Endothelial cell of hepatic sinusoid (primary cell): Measurements from ENCODE around the gene SAMD4A.
"Not testable (repeated sequence)": the region's sequence is repeated elsewhere in the genome, so short reads cannot be mapped to it uniquely, and the experiment has no call there.

ENCODE experiments used
- in situ Hi-C: cut with HindIII; loops from 2 replicates; pipeline ENCODE4 v1.10.0; 2017; ENCODE audit warnings: low sequenced_read_pairs

Gene SAMD4A

DNA sequence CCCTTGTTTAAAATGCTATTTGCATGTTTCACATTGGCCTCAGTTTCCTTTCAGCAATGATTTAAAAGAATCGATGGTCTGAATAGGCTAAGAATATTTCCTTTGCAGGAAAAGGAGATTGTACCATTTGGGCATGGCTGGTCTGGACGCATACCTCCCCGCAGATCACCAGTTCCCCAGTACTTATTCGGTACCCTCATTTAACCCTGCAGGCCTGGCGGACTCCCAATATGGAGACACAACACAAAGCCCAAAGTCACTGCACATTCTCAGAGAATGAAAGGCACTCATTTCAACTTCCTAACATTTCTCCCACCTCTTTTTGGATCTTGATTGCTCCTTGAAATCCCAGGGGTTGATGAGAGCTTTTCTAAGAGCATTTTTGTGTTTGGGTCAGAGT is 182.8 kb downstream of the SAMD4A start:
- in situ Hi-C loops = no loop called here

DNA sequence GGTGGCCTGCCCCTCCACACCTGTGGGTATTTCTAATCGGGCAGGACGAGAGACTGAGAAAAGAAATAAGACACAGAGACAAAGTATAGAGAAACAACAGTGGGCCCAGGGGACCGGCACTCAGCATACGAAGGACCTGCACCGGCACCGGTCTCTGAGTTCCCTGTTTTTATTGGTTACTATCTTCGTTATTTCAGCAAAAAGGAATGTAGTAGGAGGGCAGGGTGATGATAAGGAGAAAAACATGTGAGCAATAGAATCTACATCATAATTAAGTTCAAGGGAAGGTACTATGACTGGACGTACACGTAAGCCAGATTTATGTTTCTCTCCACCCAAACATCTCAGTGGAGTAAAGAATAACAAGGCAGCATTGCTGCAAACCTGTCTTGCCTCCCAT is 185.7 kb downstream of the SAMD4A start:
- in situ Hi-C loops = not testable (repeated sequence)

DNA sequence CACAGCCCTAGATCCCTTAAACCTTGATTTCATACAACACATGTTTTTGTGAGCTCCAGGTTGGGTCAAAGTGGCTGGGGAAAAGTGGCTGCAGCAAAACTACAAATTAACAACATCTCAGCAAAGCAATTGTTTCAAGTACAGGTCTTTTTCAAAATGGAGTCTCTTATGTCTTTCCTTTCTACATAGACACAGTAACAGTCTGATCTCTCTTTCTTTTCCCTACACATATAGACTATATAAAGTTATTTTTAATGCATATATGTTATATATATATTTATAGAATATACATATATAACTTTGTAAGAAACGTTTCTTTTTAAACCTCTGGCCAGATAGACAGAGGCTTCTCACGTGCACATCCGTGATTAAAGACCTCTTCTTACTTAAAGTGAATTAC is 186.5 kb downstream of the SAMD4A start:
- in situ Hi-C loops = not testable (repeated sequence)

DNA sequence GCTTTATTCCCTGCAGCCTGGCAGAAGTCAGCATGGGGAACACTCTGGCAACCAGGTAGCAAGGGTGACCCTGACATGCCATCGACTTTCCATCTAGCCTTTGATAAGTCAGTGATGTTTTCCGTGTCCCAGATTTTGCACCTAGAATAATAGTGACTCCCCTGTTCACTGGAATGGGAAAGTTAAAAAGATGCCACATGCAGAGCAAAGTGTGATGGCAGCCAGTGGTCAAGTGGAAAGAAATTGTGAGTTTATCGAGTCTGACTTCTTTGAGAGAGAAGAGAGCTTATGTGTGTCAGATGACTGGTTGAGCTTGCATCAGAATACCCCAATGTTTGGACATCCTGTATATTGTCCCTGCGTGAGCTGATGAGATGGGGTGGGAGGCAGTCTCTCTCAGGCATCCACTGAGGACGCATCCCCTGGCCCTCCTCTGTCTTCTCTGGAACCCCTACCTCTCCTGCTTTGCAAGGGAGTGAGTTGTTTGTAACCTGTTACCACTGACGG is 187.2 kb downstream of the SAMD4A start:
- in situ Hi-C loops = no loop called here

DNA sequence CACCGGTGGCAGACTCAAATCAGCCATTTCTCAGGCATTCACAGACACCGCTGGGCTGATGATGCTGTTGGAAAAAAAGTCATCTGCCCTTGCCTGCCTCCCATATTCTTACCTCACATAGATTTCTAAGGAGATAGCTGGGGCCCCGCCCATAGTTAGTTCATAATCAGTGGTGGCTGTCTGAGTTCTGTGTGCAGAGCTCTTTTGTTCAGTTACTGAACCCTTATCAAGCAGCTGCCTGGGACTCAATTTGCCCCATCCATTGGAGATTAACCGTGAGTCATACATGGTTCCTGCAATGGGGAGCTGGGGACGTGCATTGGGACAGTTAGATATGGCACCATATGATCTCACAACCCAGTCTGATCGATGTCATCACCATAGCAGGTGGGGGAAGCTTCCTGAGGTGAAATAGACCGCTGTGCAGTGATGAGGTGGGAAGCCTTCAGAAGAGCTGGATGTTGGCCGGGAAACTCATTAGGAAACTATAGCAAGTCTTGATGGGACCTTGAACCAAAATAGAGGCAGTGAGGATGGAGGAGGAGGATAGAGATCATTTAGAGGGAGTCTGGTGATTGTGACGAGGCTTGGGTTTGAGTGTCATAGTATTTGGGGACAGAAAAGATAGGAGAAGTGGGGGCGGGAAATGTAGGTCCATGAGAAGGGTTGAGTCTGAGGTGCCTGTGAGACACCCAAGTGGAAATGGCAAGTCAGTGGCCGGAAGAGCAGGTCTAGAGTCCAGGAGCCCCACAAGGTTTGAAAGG is 187.9 kb downstream of the SAMD4A start:
- in situ Hi-C loops = no loop called here

DNA sequence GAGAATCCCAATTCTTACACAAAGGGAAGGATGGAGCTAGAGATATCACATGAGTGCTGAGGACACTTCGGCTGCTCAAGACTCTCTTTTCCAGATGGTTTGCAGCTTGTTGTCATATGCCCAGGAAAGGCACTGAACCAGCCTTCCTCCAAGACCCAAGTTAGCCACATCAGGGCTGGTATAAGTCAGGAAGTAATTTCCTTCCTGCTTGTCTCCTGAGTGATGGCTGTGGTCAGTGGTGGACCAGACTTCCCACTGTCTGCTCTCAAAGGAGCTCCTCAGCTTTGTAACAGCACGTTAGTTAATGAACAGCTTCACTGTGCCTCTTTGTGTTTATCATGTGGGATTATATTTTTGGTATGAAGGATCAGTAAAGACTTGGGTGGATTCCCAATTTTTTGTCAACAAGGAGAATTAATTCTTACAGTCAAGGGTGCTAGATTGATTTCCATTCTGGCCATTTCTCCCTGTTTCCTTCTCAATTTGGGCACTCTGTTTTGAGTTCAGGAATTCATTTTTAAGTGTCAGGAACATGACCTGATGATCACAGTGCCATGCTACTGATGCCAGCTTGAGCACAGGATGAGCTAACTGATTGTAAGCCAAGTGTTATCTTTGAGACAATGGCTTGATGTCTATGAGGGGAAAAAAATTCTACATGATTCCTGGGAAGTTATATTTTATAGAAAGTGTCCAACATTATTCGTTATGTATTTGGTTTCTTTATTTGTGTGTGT is 189.9 kb downstream of the SAMD4A start:
- in situ Hi-C loops = no loop called here

DNA sequence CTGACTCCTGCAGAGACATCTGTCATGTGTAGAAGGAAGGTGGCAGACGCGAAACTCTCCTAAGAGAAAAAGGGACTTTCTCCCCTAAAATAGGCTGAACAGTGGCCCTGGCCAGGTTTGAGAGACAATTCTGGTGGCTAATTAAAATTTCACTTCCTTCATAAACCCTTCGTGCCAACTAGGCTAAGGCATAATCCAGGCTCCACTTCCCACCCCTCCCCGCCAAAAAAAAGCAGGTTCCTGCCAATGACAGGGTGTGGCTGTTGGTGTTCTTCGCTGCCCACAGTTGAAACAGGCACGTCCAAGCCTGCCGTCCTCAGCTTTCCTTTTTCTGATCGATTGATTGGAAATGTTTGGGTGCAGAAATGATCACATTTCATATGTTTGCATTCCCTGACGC is 191.1 kb downstream of the SAMD4A start:
- in situ Hi-C loops = no loop called here

DNA sequence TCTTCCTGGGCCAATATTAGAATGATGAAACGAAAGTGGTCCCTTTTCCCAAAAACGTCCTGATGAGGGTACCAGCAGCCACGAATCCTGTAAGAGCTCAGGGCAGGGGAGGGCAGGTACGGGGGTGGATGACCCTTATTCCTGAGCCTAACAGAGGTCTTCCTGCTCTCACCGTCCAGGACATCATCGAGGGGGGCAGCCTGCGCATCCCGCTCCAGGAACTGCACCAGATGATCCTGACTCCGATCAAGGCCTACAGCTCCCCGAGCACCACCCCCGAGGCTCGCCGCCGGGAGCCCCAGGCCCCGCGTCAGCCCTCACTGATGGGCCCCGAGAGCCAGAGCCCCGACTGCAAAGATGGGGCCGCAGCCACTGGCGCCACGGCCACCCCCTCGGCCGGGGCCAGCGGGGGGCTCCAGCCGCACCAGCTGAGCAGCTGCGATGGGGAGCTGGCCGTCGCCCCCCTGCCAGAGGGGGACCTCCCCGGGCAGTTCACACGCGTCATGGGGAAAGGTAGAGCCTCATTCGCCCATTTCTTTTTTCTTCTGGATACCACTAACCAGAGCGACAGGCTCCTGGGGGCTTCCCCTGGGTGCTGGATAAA is 193.2 kb downstream of the SAMD4A start:
- in situ Hi-C loops = no loop called here

DNA sequence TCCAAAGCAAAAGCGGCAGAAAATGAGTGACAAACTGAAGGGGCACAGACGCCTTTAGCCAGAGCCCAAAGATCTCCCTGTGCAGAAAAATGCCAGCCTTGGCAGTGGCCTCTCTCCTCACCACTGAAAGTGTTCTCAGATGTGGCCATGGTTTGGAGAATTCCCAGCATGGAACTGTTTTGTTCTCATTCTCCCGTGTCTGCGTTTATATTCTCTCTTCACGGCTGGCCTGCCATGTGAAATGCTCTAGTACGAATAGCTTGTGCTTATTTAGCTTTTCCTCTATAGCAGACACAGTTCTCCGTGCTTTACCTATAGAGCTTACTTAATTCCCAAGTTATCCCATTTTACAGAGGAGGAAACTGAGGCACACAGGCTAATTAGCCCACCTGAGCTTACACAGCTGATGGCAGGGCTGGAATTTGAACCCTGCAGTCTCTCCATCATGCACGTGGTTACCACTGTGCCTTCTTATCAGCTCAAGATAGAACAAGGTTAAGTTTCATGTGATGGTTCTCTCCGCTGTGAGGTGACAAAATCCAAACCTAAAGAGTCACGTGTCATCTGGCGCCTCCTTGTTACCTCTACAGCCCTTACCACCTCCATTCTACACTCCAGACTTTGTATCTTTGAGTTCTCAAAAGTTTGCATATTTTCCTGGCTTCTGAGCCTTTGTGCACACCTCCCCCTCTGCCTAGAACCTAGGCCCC is 194.1 kb downstream of the SAMD4A start:
- in situ Hi-C loops = no loop called here

DNA sequence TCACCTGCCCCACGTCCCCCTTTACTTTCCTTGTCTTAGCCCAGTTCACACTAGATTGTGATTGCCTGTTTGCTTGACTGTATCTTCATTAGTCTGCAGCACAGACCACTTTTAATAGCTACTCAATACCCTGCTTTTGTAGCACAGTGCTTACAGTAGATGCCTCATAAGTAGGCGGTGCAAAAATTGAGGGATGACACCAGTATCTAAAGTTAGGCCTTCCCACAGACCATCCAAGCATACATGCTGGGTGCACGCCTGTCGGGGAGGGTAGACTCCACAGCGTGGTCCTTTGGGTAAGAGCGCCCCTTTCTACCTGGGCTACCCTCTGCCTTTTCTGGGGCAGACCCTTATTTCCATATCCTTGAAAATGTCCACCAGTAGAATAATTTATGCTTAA is 194.9 kb downstream of the SAMD4A start:
- in situ Hi-C loops = no loop called here

DNA sequence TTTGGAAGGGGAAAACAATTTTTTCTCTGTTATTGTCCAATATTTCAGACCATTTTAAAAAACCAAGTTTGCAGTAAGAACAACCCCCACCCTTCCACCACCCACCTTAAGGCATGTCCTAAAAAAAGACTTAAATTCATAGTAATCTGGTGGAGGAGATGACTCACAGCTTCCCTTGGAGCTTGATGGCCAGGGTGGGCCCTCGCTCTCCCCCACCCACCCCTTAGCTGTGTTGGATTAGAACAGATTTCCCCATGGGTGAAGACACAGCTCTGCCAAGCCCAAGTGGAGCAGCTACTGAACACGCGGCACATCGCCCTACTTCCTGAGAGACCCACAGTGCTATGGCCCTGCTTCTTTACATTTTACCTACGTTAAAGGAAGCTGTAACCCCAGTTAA is 195.4 kb downstream of the SAMD4A start:
- in situ Hi-C loops = no loop called here

DNA sequence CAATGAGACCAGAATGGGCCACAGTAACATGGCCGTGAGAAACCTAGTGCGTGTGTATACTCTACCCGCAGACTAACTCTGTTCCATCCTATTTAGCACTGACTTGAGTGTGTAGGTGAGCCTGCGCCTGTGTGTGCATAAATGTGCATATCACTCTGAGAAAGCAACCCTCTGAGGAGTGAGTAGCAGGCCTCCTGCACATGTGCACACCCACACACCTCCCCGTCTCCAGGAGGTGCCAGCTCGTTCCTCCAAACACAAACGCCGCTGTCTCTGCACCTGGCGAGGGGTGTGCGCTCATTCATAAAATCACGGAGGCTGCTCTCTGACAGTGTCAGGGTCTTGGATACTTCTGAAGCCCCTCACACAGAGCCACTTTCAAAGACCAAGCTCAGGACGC is 196.8 kb downstream of the SAMD4A start:
- in situ Hi-C loops = no loop called here

DNA sequence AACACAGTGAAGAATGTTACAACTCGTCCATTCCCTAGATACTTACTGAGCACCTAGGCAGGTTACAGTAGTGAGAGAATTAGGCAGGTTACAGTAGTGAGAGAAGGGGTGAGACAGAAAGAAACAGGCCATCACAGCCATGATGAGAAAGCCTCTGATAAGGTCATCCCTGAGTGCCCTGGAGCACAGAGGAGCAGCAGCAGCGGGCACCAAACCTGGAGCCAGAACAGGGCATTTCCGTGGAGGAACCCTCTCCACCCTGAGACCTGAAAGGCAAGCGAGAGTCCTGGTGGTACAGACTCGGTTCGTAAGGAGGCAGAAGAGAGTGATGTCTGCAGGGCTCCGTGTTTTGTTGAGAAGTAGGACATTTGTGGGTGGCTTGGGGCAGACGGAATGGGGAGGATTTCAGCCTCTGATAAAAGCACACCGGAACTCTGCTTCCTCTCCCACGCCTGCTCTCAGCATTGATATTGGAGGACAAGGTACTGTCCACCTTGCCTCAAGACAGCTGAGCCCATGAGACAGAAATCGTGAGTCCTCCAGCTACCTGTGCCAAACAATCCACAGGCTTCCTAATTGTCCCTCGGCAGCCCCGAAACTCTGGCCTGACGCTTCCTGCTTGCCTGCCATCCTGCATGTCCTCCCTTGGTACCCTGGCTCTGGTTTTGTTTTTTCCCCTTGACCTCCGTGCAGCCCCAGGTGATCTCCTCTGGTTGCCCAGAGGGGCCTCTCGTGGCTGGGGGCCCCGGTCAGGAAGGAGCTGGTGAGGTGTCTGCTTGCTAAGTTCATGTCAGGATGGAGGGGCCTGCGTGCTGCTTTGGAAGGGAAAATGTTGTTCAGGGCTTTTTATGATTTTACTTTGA is 199.6 kb downstream of the SAMD4A start:
- in situ Hi-C loops = no loop called here

DNA sequence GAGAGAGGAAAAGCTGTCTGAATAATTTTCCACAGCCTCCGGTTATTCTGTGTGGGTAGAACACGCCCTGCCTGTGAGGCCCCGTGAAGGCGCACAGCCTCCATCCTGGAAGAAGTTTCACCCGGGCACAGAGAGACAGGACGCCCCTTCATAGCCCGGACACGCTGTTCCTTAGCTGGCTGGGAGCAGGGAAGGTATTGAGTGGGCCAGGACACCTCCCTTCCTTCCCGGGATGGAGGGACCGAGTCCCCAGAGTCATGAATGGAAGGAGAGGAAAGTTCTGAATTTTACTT is 200.2 kb downstream of the SAMD4A start:
- in situ Hi-C loops = no loop called here

DNA sequence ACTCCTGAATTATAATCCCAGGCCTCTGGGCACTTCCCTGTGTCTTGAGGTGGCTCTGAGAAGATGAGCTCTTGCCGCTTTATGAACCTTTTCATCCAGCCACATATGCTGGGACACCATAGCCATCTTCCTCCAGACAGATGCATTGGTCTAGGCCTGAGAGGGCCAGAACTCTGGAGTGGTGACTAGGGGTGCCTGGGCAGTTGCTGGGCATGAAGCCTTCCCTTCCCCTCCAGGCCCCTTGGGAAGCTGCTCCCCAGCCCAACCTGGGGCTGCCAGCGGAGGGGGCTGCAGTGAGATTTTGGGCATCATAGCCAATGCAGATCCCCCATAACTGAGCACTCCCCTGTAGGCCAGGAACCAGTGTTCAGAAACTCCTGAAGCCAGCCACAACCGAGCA is 200.5 kb downstream of the SAMD4A start:
- in situ Hi-C loops = no loop called here

DNA sequence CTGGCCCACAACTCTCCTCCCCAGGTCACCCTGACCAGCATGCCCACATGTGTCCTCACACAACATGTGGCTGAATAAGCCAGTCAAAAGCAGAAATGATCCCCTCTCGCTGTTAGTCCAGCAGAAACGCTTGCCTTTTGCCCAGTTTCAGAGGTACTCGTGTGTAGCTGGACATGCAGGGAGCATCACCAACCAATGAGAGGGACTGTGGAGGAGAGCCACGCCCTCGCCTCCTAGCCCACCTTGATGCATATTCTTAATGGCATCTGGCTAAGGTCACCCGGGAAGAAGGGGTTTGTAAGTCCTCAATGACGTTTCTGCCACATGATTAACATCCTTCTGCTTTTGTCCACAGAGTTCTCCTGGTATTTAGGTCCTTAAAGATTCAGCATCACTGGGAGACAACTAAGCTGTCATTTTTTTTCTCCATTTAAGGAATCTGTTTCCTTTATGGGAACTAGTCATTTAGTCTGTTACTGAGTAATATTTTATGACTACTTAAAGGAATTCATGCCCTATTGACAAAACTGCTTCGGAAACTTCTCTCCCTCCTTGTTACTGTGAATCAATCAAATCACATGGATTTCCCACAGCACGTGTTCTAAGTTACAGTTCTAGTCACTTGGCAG is 201.7 kb downstream of the SAMD4A start:
- in situ Hi-C loops = no loop called here

DNA sequence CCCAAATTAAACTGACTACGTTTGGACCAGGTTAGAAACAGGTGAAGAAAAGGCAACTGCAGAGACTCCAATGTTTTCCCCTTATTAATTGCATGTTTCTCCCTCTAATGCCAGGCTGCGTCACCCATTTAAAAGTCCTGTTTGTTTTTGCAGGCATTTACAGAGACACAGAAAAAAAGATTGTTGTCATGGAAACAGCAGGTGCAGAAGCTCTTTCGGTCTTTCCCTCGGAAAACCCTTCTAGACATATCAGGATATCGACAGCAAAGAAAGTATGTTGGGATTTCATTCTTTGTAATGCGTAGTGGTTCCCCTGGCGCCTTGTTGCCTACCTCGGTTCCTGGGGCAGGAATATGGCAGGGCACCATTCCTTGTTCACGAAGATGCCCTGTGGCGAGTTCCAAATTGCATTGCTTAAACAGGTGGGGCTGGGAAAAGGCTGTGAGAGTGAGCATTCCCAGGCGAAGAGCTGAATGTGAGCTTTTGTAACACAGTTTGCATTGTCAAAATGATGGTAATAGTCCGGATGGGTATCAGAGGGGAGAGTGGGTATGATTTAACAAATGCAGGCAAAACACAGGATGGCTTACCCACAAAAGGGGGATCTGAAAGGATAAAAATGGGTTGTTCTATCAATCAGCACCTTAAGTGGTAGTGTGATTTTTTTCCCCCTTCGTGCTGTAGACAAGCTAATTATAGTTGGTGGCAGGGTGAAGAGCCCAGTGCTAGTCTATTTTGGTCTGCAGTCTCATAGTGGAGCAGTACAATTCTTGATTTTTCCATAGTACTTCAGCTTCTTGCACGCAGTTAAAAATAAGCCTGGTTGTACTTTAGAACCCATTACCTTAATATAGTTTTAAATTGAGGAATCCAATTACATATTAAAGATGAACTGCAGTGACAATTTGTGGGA is 203.3 kb downstream of the SAMD4A start:
- in situ Hi-C loops = no loop called here

DNA sequence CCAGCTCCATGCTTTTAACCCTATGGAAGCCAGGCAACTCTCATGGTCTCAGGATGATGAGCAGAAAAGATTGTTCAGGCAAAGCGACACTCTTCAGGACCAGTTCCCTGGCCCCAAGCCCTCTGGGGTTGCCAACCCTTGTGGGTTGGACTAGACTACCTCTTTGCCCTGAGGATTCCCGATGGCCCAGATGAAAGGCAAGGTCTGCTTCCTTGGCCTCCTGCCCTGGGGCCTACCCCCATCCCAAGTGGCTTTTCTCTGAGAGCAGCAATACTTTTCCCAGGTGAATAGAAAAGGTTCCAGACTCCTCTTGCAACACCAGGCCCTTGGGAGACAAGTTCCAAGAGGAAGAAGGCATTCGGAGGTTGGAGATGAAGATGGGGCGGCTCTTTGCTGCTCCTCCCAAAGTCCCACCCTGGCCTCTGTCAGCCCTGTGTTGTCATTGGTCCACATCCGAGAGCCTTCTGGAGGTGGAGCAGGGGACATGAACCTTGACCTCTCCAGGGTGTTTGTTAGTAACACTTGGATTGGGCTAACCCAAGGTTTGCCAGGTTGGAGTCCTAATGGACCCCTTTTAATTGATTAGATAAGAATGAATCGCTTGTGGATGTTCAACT is 204.6 kb downstream of the SAMD4A start:
- in situ Hi-C loops = no loop called here

DNA sequence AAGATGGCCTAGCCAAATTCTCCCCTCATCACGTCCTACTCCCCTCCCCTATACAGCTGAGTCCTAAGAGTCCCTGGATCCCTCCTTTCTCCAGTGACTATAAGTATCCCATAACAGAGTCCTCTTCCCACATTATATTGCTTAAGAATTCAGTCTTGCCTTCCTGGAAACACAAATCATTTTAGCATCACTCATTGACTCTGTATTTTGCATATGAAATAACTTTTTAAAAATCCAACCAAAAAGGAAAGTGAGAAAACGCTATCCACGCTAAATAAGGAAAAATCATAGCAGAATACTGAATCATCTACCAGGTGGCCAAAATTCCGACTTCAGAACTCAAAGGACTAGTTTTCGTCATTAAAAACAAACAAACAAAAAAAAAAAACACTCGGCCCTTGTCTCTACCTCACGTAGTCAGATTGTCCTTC is 205.5 kb downstream of the SAMD4A start:
- in situ Hi-C loops = no loop called here
